ENCODE measurements around the gene MCOLN1. TPM values are rescaled to one million over a fixed set of nuclear protein-coding genes. Genes with fewer than 3 reads are reported as not detected.

MCOLN1 gene
- total and polyA plus RNA-seq, 2 experiments from 2014 or later = 7.2 to 16.1 TPM

DNA sequence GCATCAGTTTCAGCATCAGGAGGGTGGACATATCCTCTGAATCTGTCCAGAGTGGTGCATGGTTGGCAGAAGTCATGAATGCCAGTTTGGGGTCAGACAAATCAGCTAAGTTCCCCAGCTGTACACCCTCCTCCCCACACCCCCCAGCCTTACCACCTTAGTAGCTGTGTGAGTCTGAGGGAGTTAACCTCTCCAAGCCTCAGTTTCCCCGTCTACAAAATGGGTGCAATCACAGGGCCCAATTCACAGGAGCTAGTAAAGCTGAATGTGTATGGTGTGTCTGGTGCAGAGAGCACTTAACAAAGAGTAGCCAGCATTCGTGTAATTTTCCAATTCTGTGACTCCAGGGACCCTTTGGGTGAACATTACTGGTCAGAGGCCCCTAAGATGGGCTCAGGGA is 19.9 kb upstream of the MCOLN1 start:
- Histone ChIP-seq H3F3A (replicated peaks; ENCODE audit: low read depth) (peaks cover 10% of the 10 kb centered on the region; the same call in 1 of the 2 replicates), H4K20me1 (replicated peaks; ENCODE audit: insufficient read depth) (no peaks in the 10 kb centered on the region), H3K4me2 (no peak overlapping the region), H3K27ac (ENCODE audit: low read depth) (no peak overlapping the region), H3K4me1 (ENCODE audit: insufficient read depth) (peaks cover 19% of the 10 kb centered on the region), H3K79me2 (replicated peaks; ENCODE audit: insufficient read depth) (no peaks in the 10 kb centered on the region), H3K27me3 (ENCODE audit: insufficient read depth) (peaks cover 39% of the 10 kb centered on the region), H3K9me2 (ENCODE audit: insufficient read depth) (no peaks in the 10 kb centered on the region), H2AFZ (no peak overlapping the region), H3K36me3 (ENCODE audit: insufficient read depth) (no peaks in the 10 kb centered on the region), H3K4me3 (no peak overlapping the region)
- ATAC-seq (no peak), DNase-seq (ENCODE audit: low spot score) (no peak)
- H3K27me3 Mint-ChIP-seq (ENCODE audit: insufficient read depth, low read depth, poor library complexity) = peaks cover 23% of the 10 kb centered on the region
- no peaks in the 10 kb centered on the region for H3K36me3 Mint-ChIP-seq (ENCODE audit: low read depth)
- no peak for TF ChIP-seq EZH2 (IDR thresholded peaks at IDR 0.05; ENCODE audit: low read depth, unreplicated experiment)
- TF ChIP-seq, protein P1, sequence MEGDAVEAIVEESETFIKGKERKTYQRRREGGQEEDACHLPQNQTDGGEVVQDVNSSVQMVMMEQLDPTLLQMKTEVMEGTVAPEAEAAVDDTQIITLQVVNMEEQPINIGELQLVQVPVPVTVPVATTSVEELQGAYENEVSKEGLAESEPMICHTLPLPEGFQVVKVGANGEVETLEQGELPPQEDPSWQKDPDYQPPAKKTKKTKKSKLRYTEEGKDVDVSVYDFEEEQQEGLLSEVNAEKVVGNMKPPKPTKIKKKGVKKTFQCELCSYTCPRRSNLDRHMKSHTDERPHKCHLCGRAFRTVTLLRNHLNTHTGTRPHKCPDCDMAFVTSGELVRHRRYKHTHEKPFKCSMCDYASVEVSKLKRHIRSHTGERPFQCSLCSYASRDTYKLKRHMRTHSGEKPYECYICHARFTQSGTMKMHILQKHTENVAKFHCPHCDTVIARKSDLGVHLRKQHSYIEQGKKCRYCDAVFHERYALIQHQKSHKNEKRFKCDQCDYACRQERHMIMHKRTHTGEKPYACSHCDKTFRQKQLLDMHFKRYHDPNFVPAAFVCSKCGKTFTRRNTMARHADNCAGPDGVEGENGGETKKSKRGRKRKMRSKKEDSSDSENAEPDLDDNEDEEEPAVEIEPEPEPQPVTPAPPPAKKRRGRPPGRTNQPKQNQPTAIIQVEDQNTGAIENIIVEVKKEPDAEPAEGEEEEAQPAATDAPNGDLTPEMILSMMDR (conservative IDR thresholded peaks at IDR 0.05; ENCODE audit: low read depth in 2 of 2) = no peak
- TF ChIP-seq, protein P2, sequence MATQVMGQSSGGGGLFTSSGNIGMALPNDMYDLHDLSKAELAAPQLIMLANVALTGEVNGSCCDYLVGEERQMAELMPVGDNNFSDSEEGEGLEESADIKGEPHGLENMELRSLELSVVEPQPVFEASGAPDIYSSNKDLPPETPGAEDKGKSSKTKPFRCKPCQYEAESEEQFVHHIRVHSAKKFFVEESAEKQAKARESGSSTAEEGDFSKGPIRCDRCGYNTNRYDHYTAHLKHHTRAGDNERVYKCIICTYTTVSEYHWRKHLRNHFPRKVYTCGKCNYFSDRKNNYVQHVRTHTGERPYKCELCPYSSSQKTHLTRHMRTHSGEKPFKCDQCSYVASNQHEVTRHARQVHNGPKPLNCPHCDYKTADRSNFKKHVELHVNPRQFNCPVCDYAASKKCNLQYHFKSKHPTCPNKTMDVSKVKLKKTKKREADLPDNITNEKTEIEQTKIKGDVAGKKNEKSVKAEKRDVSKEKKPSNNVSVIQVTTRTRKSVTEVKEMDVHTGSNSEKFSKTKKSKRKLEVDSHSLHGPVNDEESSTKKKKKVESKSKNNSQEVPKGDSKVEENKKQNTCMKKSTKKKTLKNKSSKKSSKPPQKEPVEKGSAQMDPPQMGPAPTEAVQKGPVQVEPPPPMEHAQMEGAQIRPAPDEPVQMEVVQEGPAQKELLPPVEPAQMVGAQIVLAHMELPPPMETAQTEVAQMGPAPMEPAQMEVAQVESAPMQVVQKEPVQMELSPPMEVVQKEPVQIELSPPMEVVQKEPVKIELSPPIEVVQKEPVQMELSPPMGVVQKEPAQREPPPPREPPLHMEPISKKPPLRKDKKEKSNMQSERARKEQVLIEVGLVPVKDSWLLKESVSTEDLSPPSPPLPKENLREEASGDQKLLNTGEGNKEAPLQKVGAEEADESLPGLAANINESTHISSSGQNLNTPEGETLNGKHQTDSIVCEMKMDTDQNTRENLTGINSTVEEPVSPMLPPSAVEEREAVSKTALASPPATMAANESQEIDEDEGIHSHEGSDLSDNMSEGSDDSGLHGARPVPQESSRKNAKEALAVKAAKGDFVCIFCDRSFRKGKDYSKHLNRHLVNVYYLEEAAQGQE (IDR thresholded peaks at IDR 0.05; ENCODE audit: unreplicated experiment) = no peak
- no peak for TF ChIP-seq NANOG (IDR thresholded peaks at IDR 0.05; ENCODE audit: borderline replicate concordance)
- TF ChIP-seq ZNF331 (CRISPR knock-in tag; IDR thresholded peaks at IDR 0.05; ENCODE audit: low read depth) = no peak
- TF ChIP-seq, protein P3, sequence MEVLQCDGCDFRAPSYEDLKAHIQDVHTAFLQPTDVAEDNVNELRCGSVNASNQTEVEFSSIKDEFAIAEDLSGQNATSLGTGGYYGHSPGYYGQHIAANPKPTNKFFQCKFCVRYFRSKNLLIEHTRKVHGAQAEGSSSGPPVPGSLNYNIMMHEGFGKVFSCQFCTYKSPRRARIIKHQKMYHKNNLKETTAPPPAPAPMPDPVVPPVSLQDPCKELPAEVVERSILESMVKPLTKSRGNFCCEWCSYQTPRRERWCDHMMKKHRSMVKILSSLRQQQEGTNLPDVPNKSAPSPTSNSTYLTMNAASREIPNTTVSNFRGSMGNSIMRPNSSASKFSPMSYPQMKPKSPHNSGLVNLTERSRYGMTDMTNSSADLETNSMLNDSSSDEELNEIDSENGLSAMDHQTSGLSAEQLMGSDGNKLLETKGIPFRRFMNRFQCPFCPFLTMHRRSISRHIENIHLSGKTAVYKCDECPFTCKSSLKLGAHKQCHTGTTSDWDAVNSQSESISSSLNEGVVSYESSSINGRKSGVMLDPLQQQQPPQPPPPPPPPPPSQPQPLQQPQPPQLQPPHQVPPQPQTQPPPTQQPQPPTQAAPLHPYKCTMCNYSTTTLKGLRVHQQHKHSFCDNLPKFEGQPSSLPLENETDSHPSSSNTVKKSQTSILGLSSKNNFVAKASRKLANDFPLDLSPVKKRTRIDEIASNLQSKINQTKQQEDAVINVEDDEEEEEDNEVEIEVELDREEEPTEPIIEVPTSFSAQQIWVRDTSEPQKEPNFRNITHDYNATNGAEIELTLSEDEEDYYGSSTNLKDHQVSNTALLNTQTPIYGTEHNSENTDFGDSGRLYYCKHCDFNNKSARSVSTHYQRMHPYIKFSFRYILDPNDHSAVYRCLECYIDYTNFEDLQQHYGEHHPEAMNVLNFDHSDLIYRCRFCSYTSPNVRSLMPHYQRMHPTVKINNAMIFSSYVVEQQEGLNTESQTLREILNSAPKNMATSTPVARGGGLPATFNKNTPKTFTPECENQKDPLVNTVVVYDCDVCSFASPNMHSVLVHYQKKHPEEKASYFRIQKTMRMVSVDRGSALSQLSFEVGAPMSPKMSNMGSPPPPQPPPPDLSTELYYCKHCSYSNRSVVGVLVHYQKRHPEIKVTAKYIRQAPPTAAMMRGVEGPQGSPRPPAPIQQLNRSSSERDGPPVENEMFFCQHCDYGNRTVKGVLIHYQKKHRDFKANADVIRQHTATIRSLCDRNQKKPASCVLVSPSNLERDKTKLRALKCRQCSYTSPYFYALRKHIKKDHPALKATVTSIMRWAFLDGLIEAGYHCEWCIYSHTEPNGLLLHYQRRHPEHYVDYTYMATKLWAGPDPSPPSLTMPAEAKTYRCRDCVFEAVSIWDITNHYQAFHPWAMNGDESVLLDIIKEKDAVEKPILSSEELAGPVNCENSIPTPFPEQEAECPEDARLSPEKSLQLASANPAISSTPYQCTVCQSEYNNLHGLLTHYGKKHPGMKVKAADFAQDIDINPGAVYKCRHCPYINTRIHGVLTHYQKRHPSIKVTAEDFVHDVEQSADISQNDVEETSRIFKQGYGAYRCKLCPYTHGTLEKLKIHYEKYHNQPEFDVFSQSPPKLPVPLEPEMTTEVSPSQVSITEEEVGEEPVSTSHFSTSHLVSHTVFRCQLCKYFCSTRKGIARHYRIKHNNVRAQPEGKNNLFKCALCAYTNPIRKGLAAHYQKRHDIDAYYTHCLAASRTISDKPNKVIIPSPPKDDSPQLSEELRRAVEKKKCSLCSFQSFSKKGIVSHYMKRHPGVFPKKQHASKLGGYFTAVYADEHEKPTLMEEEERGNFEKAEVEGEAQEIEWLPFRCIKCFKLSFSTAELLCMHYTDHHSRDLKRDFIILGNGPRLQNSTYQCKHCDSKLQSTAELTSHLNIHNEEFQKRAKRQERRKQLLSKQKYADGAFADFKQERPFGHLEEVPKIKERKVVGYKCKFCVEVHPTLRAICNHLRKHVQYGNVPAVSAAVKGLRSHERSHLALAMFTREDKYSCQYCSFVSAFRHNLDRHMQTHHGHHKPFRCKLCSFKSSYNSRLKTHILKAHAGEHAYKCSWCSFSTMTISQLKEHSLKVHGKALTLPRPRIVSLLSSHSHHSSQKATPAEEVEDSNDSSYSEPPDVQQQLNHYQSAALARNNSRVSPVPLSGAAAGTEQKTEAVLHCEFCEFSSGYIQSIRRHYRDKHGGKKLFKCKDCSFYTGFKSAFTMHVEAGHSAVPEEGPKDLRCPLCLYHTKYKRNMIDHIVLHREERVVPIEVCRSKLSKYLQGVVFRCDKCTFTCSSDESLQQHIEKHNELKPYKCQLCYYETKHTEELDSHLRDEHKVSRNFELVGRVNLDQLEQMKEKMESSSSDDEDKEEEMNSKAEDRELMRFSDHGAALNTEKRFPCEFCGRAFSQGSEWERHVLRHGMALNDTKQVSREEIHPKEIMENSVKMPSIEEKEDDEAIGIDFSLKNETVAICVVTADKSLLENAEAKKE (CRISPR knock-in tag; IDR thresholded peaks at IDR 0.05) = no peak
- TF ChIP-seq ZNF114 (CRISPR knock-in tag; IDR thresholded peaks at IDR 0.05) = no peak
- no peak for TF ChIP-seq EZH2phosphoT487 (IDR thresholded peaks at IDR 0.05; ENCODE audit: unreplicated experiment)
- TF ChIP-seq STAT1 (IDR thresholded peaks at IDR 0.05; ENCODE audit: unreplicated experiment) = no peak
- TF ChIP-seq CREB1 (CRISPR knock-in tag; IDR thresholded peaks at IDR 0.05; ENCODE audit: low read depth) = no peak
- peaks cover 11% of the 10 kb centered on the region for H3K4me1 Mint-ChIP-seq
- no peaks in the 10 kb centered on the region; the same call in 2 of the 3 replicates for H3K9me3 Mint-ChIP-seq
- H3K4me3 Mint-ChIP-seq = no peak overlapping the region
- H3K27ac Mint-ChIP-seq = no peak overlapping the region

Measured in GM23338 (cell line).